K562 (cell line): ENCODE data around the gene HFE. TPM values are rescaled to one million over a fixed set of nuclear protein-coding genes. Genes with fewer than 3 reads are reported as not detected.

Source experiments
- DPF2 ChIP-seq: fragments of 450-650 bp; IDR thresholded peaks from 2 replicates; pipeline ENCODE4 v1.6.1; 2016
- EP300 ChIP-seq: IDR thresholded peaks from 2 replicates; pipeline ENCODE4 v1.6.1; 2012; ENCODE audit warnings: low read length, improper control_type of control experiment
- GTF2F1 ChIP-seq: IDR thresholded peaks from 2 replicates; pipeline ENCODE4 v1.6.1; 2011; ENCODE audit warnings: low read depth, low read length, improper control_type of control experiment
- HDAC1 ChIP-seq, 2 experiments: fragments of 450-650 bp; IDR thresholded peaks; 2 replicates each; pipeline ENCODE4 v1.6.1; 2016 to 2017; ENCODE audit warnings: inconsistent platforms in 1 of 2, mild to moderate bottlenecking in 1 of 2, moderate library complexity in 1 of 2
- HMG20A ChIP-seq: fragments of 450-650 bp; formaldehyde crosslinking; conservative IDR thresholded peaks from 2 replicates; pipeline ENCODE4 v1.4.0; 2020; ENCODE audit warnings: mild to moderate bottlenecking, mixed read lengths
- MAFG ChIP-seq: fragments of 450-650 bp; conservative IDR thresholded peaks from 2 replicates; pipeline ENCODE4 v1.6.1; 2016; ENCODE audit warnings: missing genetic modification characterization, missing compliant biosample characterization
- MBD1 ChIP-seq: fragments of 250-450 bp; sonication (Bioruptor Pico); IDR thresholded peaks from 2 replicates; pipeline ENCODE4 v1.8.0; 2022; ENCODE audit warnings: inconsistent platforms
- MNT ChIP-seq, 2 experiments: fragments of 450-650 bp; conservative IDR thresholded peaks; 2 replicates each; pipeline ENCODE4 v1.6.1; 2017; ENCODE audit warnings: mild to moderate bottlenecking in 2 of 2, moderate library complexity in 2 of 2
- RBFOX2 ChIP-seq: fragments of 200-400 bp; formaldehyde crosslinking; IDR thresholded peaks from 2 replicates; pipeline ENCODE4 v1.6.1; 2017; ENCODE audit warnings: low read depth, mild to moderate bottlenecking, low read length, moderate library complexity
- RFX5 ChIP-seq: IDR thresholded peaks from 2 replicates; pipeline ENCODE4 v1.6.1; 2011; ENCODE audit warnings: low read depth, mild to moderate bottlenecking, improper control_type of control experiment, low read length
- SIN3B ChIP-seq: fragments of 450-650 bp; IDR thresholded peaks from 2 replicates; pipeline ENCODE4 v1.6.1; 2017; ENCODE audit warnings: low read depth, mild to moderate bottlenecking, moderate library complexity
- SMARCA5 ChIP-seq: fragments of 450-650 bp; IDR thresholded peaks from 2 replicates; pipeline ENCODE4 v1.6.1; 2016
- SRSF9 ChIP-seq: fragments of 200-400 bp; formaldehyde crosslinking; IDR thresholded peaks from 2 replicates; pipeline ENCODE4 v1.6.1; 2017; ENCODE audit warnings: low read depth, low read length, borderline replicate concordance
- STAT6 ChIP-seq: sonication (generic); formaldehyde crosslinking; IDR thresholded peaks from 2 replicates; pipeline ENCODE4 v1.8.1; 2023; ENCODE audit warnings: mild to moderate bottlenecking, missing genetic modification reagents
- TFE3 ChIP-seq: fragments of 450-650 bp; formaldehyde crosslinking; IDR thresholded peaks from 2 replicates; pipeline ENCODE4 v1.4.0; 2020; ENCODE audit warnings: mild to moderate bottlenecking, mixed read lengths
- TSC22D4 ChIP-seq: fragments of 450-650 bp; IDR thresholded peaks from 2 replicates; pipeline ENCODE4 v1.6.1; 2016; ENCODE audit warnings: missing genetic modification characterization, missing biosample characterization, control low read depth
- USF2 ChIP-seq: sonication (generic); formaldehyde crosslinking; IDR thresholded peaks from 2 replicates; pipeline ENCODE4 v1.5.0; 2020; ENCODE audit warnings: missing genetic modification reagents
- ZBTB1 ChIP-seq: sonication (generic); formaldehyde crosslinking; IDR thresholded peaks from 2 replicates; pipeline ENCODE4 v1.8.1; 2023; ENCODE audit warnings: missing genetic modification reagents, low read depth, mild to moderate bottlenecking, borderline replicate concordance
- ZNF217 ChIP-seq: sonication (generic); formaldehyde crosslinking; IDR thresholded peaks from 2 replicates; pipeline ENCODE4 v1.8.0; 2022; ENCODE audit warnings: mild to moderate bottlenecking, missing genetic modification reagents
- ZNF740 ChIP-seq, 3 experiments: fragments of 200-800 bp in 1 of 3; sonication (Bioruptor generic) in 1 of 3; sonication (generic) in 1 of 3; formaldehyde crosslinking in 1 of 3; IDR thresholded peaks; 2 replicates each; pipeline versions ENCODE4 v1.6.1 to v1.8.0; 2016 to 2022; ENCODE audit warnings: mild to moderate bottlenecking in 2 of 3, missing compliant biosample characterization in 2 of 3, missing genetic modification characterization in 2 of 3, missing genetic modification reagents in 1 of 3
- polyA plus RNA-seq, 8 experiments: library from polyadenylated mRNA; depleted of rRNA in 4 of 8; stranded (reverse) in 5 of 8; unstranded in 3 of 8; fragments of >200 nt; fragmentation: Nextera tagmentation in 2 of 8; fragmentation: Illumina TruSeq in 1 of 8; extraction: Ambion mirVana in 2 of 8; extraction: Trizol in 1 of 8; gene quantifications; 2 replicates each; pipeline versions ENCODE4 v1.2.1 to v1.2.3, GENCODE V29; 2011 to 2014; ENCODE audit warnings: inconsistent platforms in 1 of 8, missing spikeins in 1 of 8
- total RNA-seq, 7 experiments: library from RNA; depleted of rRNA in 6 of 7; stranded (reverse); fragments of >200 nt in 6 of 7; fragmentation: Illumina TruSeq in 2 of 7; extraction: Trizol in 2 of 7; gene quantifications; 2 replicates each; pipeline versions ENCODE4 v1.2.1 to v1.2.3, GENCODE V29; 2011 to 2021; ENCODE audit warnings: low replicate concordance in 1 of 7

HFE gene
- total and polyA plus RNA-seq, 9 of the 15 experiments (the other 6 are each of a cell fraction or from before 2014, with no cell fraction given) = 0.14 to 1.2 (median 0.76) TPM

- TF ChIP-seq STAT6 (CRISPR knock-in tag) (no peak), MAFG (tag) (peak; percentile 97), HMG20A (CRISPR knock-in tag) (no peak), TFE3 (CRISPR knock-in tag) (no peak), RFX5 (no peak), SRSF9 (no peak), GTF2F1 (no peak), MNT (conservative IDR thresholded peaks at IDR 0.05) (peak; percentile 21 to 47; a peak in 1 of 4 replicates), TSC22D4 (tag) (no peak), SMARCA5 (no peak), RBFOX2 (no peak), EP300 (peak; percentile 32; the same call in 1 of the 2 replicates), ZBTB1 (no peak), USF2 (no peak), DPF2 (peak; percentile 71), ZNF740 (CRISPR knock-in tag; IDR thresholded peaks at IDR 0.05) (no peak), ZNF740 (tag; IDR thresholded peaks at IDR 0.05) (no peak), HDAC1 (IDR thresholded peaks at IDR 0.05) (no peak), MBD1 (no peak), ZNF217 (CRISPR knock-in tag) (no peak), SIN3B (no peak)
Measured at GRCh38 chr6:26065952-26066380, 21.3 kb upstream of the HFE start (continued).
